ENCODE measurements around the gene CENPF.

- no peak for TF ChIP-seq CTCF (IDR thresholded peaks at IDR 0.05; ENCODE audit: borderline replicate concordance, extremely low read depth, low read length, poor library complexity, severe bottlenecking)
- TF ChIP-seq EZH2 (IDR thresholded peaks at IDR 0.05; ENCODE audit: borderline replicate concordance, low read depth, low read length, severe bottlenecking): no peak
Measured at GRCh38 chr1:214615871-214616270, 12.9 kb downstream of the CENPF start.
